Neural progenitor cell (in vitro differentiated cells): Measurements from ENCODE around the gene ZP2. TPM values are rescaled to one million over a fixed set of nuclear protein-coding genes. Genes with fewer than 3 reads are reported as not detected.

Source experiments
- DNase-seq: peaks from one replicate; pipeline ENCODE4 v3.0.0-alpha.2; 2016; ENCODE audit warnings: low spot score
- H2AFZ ChIP-seq: fragments of 200-600 bp; sonication (generic); replicated peaks from 2 replicates; pipeline ENCODE4 v1.6.1; 2016; ENCODE audit warnings: antibody characterized with exemption
- H3F3A ChIP-seq: fragments of 200-600 bp; sonication (generic); 2 replicates; pipeline ENCODE4 v1.6.1; 2016; ENCODE audit warnings: antibody characterized with exemption, low read depth
- H3K27ac ChIP-seq: fragments of 200-600 bp; sonication (generic); 2 replicates; pipeline ENCODE4 v1.5.1; 2016; ENCODE audit warnings: mild to moderate bottlenecking
- H3K27me3 ChIP-seq: fragments of 200-600 bp; sonication (generic); 2 replicates; pipeline ENCODE4 v1.6.1; 2016; ENCODE audit warnings: mild to moderate bottlenecking, moderate library complexity
- H3K36me3 ChIP-seq: fragments of 200-600 bp; sonication (generic); 2 replicates; pipeline ENCODE4 v1.5.1; 2016
- H3K4me1 ChIP-seq: fragments of 200-600 bp; sonication (generic); 2 replicates; pipeline ENCODE4 v1.6.1; 2016; ENCODE audit warnings: mixed run types
- H3K4me2 ChIP-seq: fragments of 200-600 bp; sonication (generic); 2 replicates; pipeline ENCODE4 v1.6.1; 2016
- H3K4me3 ChIP-seq: fragments of 200-600 bp; sonication (generic); 2 replicates; pipeline ENCODE4 v1.5.1; 2016
- H3K79me2 ChIP-seq: fragments of 200-600 bp; sonication (generic); 2 replicates; pipeline ENCODE4 v1.6.1; 2016; ENCODE audit warnings: low read depth
- H3K9ac ChIP-seq: fragments of 200-600 bp; sonication (generic); 2 replicates; pipeline ENCODE4 v1.6.1; 2016
- H3K9me3 ChIP-seq: fragments of 200-600 bp; sonication (generic); 2 replicates; pipeline ENCODE4 v1.5.1; 2016; ENCODE audit warnings: low read depth
- H4K20me1 ChIP-seq: fragments of 200-600 bp; sonication (generic); 2 replicates; pipeline ENCODE4 v1.6.1; 2016; ENCODE audit warnings: low read depth
- H3K27ac Mint-ChIP-seq: 3 replicates; pipeline ENCODE4 v1.8.0; 2021; ENCODE audit warnings: mixed read lengths
- H3K27me3 Mint-ChIP-seq: 2 replicates; pipeline ENCODE4 v1.8.0; 2022; ENCODE audit warnings: low read depth, mild to moderate bottlenecking, inconsistent platforms, moderate library complexity, mixed read lengths; ENCODE audit not compliant: insufficient read depth
- H3K36me3 Mint-ChIP-seq: 3 replicates; pipeline ENCODE4 v1.8.0; 2021; ENCODE audit warnings: mixed read lengths
- H3K4me1 Mint-ChIP-seq: 3 replicates; pipeline ENCODE4 v1.8.0; 2021; ENCODE audit warnings: mixed read lengths
- H3K4me3 Mint-ChIP-seq: 3 replicates; pipeline ENCODE4 v1.8.0; 2021; ENCODE audit warnings: mild to moderate bottlenecking, moderate library complexity, mixed read lengths
- H3K9me3 Mint-ChIP-seq: 3 replicates; pipeline ENCODE4 v1.8.0; 2020; ENCODE audit warnings: mixed read lengths
- EZH2 ChIP-seq: fragments of 200-600 bp; sonication (generic); IDR thresholded peaks from 2 replicates; pipeline ENCODE4 v1.6.1; 2017; ENCODE audit warnings: antibody characterized with exemption, mild to moderate bottlenecking, moderate library complexity
- EZH2phosphoT487 ChIP-seq: fragments of 200-600 bp; sonication (generic); IDR thresholded peaks from 2 replicates; pipeline ENCODE4 v1.6.1; 2017; ENCODE audit warnings: antibody characterized with exemption
- total RNA-seq: library from RNA; depleted of rRNA; stranded (reverse); fragments of >200 nt; gene quantifications from 2 replicates; pipeline ENCODE4 v1.2.3, GENCODE V29; 2015; ENCODE audit warnings: low replicate concordance
- TF ChIP-seq, protein P1 (sequence below): fragments of 200-600 bp; sonication (generic); IDR thresholded peaks from 2 replicates; pipeline ENCODE4 v1.5.1; 2017; ENCODE audit warnings: antibody characterized with exemption, mild to moderate bottlenecking

The ZP2 gene
- total RNA-seq, 1 donor from 2014 or later: not detected

DNA sequence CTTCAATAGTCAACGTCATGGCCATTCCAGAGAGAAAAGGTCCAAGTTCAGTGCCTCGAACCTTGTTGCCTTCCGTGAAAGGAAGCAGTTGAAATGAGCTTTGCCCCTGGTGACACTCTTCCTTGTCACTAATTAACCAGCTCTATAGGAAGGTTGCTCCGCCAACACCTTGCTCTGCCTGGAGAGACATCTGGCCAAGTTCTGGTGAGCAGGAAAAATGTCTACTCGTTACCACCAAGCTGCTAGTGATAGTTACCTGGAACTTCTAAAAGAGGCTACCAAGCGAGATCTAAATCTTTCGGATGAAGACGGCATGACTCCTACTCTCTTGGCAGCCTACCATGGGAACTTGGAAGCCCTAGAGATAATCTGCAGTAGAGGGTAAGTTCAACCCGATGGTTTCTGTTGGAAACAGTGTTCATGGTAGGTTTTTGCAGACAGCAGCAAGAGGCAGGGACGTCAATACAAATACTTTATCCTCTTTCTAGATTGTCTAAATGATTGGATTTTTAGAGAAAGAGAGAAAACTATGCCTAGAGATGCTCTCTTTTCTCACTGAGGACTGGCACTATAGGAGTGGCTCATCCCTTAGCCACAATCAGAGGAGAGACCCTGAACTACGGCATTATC, 22.3 kb upstream of the ZP2 start, which contains the start of gene ANKS4B:
TSS of gene ANKS4B (plus strand) at position 179 of the 630 bp plus-strand sequence. CDS start at position 218, 39 bp downstream.
- Mint-ChIP-seq H3K4me1 (no peaks in the 10 kb centered on the region), H3K4me3 (no peak within 1 kb of the TSS), H3K27ac (no peak within 1 kb of the TSS), H3K9me3 (no peaks in the 10 kb centered on the region), H3K36me3 (no peaks in the 10 kb centered on the region), H3K27me3 (peaks cover 3% of the 10 kb centered on the region)
- H3K27me3 ChIP-seq: no peaks in the 10 kb centered on the region
- H3K79me2 ChIP-seq: no peaks in the 10 kb centered on the region
- H3F3A ChIP-seq: no peaks in the 10 kb centered on the region
- TF ChIP-seq EZH2: no peak
- TF ChIP-seq EZH2phosphoT487: no peak
- TF ChIP-seq, protein P1, sequence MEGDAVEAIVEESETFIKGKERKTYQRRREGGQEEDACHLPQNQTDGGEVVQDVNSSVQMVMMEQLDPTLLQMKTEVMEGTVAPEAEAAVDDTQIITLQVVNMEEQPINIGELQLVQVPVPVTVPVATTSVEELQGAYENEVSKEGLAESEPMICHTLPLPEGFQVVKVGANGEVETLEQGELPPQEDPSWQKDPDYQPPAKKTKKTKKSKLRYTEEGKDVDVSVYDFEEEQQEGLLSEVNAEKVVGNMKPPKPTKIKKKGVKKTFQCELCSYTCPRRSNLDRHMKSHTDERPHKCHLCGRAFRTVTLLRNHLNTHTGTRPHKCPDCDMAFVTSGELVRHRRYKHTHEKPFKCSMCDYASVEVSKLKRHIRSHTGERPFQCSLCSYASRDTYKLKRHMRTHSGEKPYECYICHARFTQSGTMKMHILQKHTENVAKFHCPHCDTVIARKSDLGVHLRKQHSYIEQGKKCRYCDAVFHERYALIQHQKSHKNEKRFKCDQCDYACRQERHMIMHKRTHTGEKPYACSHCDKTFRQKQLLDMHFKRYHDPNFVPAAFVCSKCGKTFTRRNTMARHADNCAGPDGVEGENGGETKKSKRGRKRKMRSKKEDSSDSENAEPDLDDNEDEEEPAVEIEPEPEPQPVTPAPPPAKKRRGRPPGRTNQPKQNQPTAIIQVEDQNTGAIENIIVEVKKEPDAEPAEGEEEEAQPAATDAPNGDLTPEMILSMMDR: no peak
- H3K9me3 ChIP-seq: no peaks in the 10 kb centered on the region
- H3K27ac ChIP-seq: no peak within 1 kb of the TSS
- no peaks in the 10 kb centered on the region for H4K20me1 ChIP-seq
- H3K4me1 ChIP-seq: no peaks in the 10 kb centered on the region
- no peak for DNase-seq
- no peaks in the 10 kb centered on the region for H3K36me3 ChIP-seq
- no peak within 1 kb of the TSS for H2AFZ ChIP-seq
- no peak within 1 kb of the TSS for H3K9ac ChIP-seq
- no peak within 1 kb of the TSS for H3K4me2 ChIP-seq
- H3K4me3 ChIP-seq: no peak within 1 kb of the TSS

DNA sequence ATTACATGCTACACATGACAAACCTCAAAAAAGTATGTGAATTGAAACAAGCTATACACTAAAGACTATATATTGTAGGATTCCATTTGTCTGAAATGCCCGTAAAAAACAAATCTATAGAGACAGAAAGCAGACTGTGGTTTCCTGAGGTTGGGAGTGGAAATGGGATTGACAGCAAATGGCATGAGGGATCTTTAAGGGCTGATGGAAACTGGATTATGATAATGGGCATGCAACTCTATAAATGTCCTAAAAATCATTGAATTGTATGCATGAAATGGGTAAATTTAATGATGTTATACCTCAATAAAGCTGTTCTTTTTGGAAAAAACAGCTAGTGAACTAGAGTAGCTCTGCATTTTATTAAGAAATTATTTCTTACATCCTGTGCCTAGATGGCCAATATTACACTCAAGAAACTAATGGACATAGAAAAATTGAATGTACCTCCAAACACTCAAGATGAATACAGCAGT, 21.7 kb upstream of the ZP2 start:
- H3K27ac ChIP-seq: no peak overlapping the region
- no peaks in the 10 kb centered on the region for H3K9me3 ChIP-seq
- H3K79me2 ChIP-seq: no peaks in the 10 kb centered on the region
- H3K4me1 Mint-ChIP-seq: peaks cover under 1% of the 10 kb centered on the region
- no peaks in the 10 kb centered on the region for H3F3A ChIP-seq
- H4K20me1 ChIP-seq: no peaks in the 10 kb centered on the region
- H3K36me3 ChIP-seq: no peaks in the 10 kb centered on the region
- no peaks in the 10 kb centered on the region for H3K27me3 ChIP-seq
- H3K4me1 ChIP-seq: peaks cover 4% of the 10 kb centered on the region
- no peak for TF ChIP-seq EZH2phosphoT487
- TF ChIP-seq EZH2: no peak
- TF ChIP-seq, protein P1: no peak
- H3K4me3 ChIP-seq: no peak overlapping the region
- no peak overlapping the region for H3K9ac ChIP-seq
- H2AFZ ChIP-seq: no peak overlapping the region
- no peak overlapping the region for H3K27ac Mint-ChIP-seq
- H3K27me3 Mint-ChIP-seq: peaks cover 3% of the 10 kb centered on the region
- no peak overlapping the region for H3K4me3 Mint-ChIP-seq
- H3K36me3 Mint-ChIP-seq: no peaks in the 10 kb centered on the region
- H3K4me2 ChIP-seq: no peak overlapping the region
- no peaks in the 10 kb centered on the region for H3K9me3 Mint-ChIP-seq
- DNase-seq: no peak

DNA sequence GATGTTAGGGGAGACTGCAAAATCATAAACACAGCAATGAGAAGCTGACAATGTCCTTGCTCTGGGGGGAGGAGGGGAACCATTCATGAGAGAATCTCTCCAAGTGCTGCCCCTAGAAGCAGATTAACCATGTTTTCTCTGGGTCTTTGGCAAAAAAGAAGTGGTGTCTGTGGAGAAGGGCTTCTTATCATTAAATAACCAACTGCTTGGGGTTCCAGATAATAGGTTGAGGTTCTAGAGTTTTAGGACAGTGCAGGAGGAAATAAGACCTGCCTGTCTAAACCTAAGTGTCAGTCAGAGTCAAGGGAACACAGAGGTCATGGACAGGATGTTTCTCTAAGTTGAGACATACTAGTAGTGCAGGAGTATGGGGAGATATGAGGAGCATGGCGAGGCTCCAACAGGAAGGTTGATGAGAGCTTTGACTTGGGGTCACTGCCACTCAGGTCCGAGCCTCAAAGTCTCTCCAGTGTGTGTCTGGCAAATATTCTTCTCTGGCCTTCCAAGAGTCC, 17.0 kb upstream of the ZP2 start:
- H3K9me3 ChIP-seq: no peaks in the 10 kb centered on the region
- H3K4me1 Mint-ChIP-seq: peaks cover 6% of the 10 kb centered on the region

More for the DNA sequence above, 17.0 kb upstream of the ZP2 start:
- Histone ChIP-seq H3F3A (no peaks in the 10 kb centered on the region), H3K79me2 (no peaks in the 10 kb centered on the region), H4K20me1 (no peaks in the 10 kb centered on the region), H3K4me1 (peaks cover 11% of the 10 kb centered on the region), H3K27me3 (no peaks in the 10 kb centered on the region), H3K9ac (no peak overlapping the region), H2AFZ (no peak overlapping the region), H3K4me3 (no peak overlapping the region), H3K36me3 (no peaks in the 10 kb centered on the region), H3K4me2 (peak overlapping the region; percentile 56), H3K27ac (no peak overlapping the region)
- TF ChIP-seq, protein P1: no peak
- DNase-seq: no peak
- peaks cover 2% of the 10 kb centered on the region for H3K27me3 Mint-ChIP-seq
- H3K27ac Mint-ChIP-seq: no peak overlapping the region
- H3K4me3 Mint-ChIP-seq: no peak overlapping the region
- H3K9me3 Mint-ChIP-seq: no peaks in the 10 kb centered on the region
- H3K36me3 Mint-ChIP-seq: no peaks in the 10 kb centered on the region
